HG02840 (cell line): Measurements from ENCODE around the gene CCDC28A.
A peak's percentile ranks its signal among the peaks of the same experiment; 100 is the strongest.

Source experiments
- ATAC-seq: cut with Tn5 transposase; IDR thresholded peaks from one replicate; pipeline ENCODE4 v1.9.1; 2021; ENCODE audit warnings: mild to moderate bottlenecking, moderate library complexity, moderate number of reproducible peaks; ENCODE audit not compliant: unreplicated experiment, low FRiP score

Gene CCDC28A

GRCh38 chr6:138795809-138796603, 22.4 kb downstream of the CCDC28A start, which contains the start of gene ECT2L:
Gene ECT2L (plus strand): TSS chr6:138796087. CDS start chr6:138813275, 17,188 bp downstream.
- no peak for ATAC-seq

GRCh38 chr6:138796771-138797170, 23.2 kb downstream of the CCDC28A start:
- ATAC-seq, result no peak

GRCh38 chr6:138797806-138798446, 24.4 kb downstream of the CCDC28A start:
- ATAC-seq, result no peak

- ATAC-seq, result no peak
These were observed 27.0 kb downstream of the CCDC28A start for GRCh38 chr6:138800377-138801150.

GRCh38 chr6:138803331-138803730, 29.8 kb downstream of the CCDC28A start:
- no peak for ATAC-seq

GRCh38 chr6:138803861-138804260, 30.3 kb downstream of the CCDC28A start:
- ATAC-seq, result no peak

GRCh38 chr6:138805016-138805765, 31.6 kb downstream of the CCDC28A start:
- ATAC-seq, result no peak

GRCh38 chr6:138806889-138807288, 33.3 kb downstream of the CCDC28A start:
- no peak for ATAC-seq

GRCh38 chr6:138809677-138810076, 36.1 kb downstream of the CCDC28A start:
- ATAC-seq, result no peak

GRCh38 chr6:138811866-138812265, 38.3 kb downstream of the CCDC28A start:
- no peak for ATAC-seq

- no peak for ATAC-seq
These were observed 40.7 kb downstream of the CCDC28A start for GRCh38 chr6:138814179-138814834.

- ATAC-seq, result no peak
These were observed 41.7 kb downstream of the CCDC28A start for GRCh38 chr6:138815221-138815620.

- ATAC-seq, result peak; percentile 56
These were observed 42.4 kb downstream of the CCDC28A start for GRCh38 chr6:138815797-138816528.

GRCh38 chr6:138817799-138818198, 44.2 kb downstream of the CCDC28A start:
- ATAC-seq, result no peak

- peak; percentile 74 for ATAC-seq
These were observed 45.1 kb downstream of the CCDC28A start for GRCh38 chr6:138818496-138819194.

- ATAC-seq, result no peak
These were observed 48.0 kb downstream of the CCDC28A start for GRCh38 chr6:138821519-138821918.

GRCh38 chr6:138824482-138825144, 51.0 kb downstream of the CCDC28A start:
- no peak for ATAC-seq

- ATAC-seq, result no peak
These were observed 56.7 kb downstream of the CCDC28A start for GRCh38 chr6:138830248-138830647.
